Keratinocyte (primary cell): ENCODE results near the gene TADA2B.

Source experiments
- EZH2 ChIP-seq: IDR thresholded peaks from one replicate; pipeline ENCODE4 v1.6.1; 2012; ENCODE audit warnings: inconsistent platforms, mild to moderate bottlenecking, low read length, moderate library complexity
- TF ChIP-seq, protein P1 (sequence below), 3 experiments: IDR thresholded peaks in 1 of 3; conservative IDR thresholded peaks in 1 of 3; optimal IDR thresholded peaks in 1 of 3; 2 replicates in 2 of 3; 3 replicates in 1 of 3; pipeline versions ENCODE3 to v1.5.1; 2011; ENCODE audit warnings: low read length in 3 of 3, mild to moderate bottlenecking in 3 of 3, moderate library complexity in 2 of 3, control low read depth in 1 of 3, inconsistent platforms in 1 of 3; ENCODE audit not compliant: insufficient read depth in 2 of 3; ENCODE audit errors: extremely low read depth in 1 of 3

DNA sequence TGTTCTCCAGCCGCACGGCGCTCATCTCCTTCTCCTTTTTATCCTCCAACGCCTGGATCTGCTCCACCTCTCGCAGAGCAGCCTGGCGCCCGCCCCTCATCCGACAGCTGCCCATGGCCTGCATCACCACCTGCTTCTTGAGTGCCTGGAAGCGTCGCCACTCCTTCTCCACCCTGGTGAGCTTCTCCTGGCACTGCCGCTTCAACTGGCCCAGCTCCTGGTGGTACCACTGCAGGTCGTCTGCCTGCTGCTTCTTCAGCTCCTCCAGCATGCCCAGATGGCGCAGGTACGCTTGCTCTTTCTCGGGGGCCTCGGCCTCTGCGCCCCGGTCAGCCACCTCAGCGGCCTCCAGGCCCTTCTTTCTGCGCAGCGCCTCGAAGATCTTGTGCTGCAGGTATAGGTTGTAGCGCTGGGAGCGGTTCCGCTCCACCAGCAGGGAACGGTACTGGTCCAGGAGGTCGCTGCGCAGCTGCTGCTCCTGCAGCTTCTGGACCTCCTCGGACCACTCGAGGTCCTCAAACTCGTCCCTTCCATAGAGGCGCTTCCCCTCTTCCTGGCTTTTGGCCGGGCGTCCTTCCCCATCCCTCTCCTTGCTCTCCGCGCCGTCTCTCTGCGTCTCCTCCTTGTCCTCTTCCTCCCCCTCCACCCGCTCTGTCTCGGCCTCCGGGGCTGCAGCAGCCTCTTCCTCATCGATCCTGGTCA, 1.2 kb upstream of the TADA2B start:
- TF ChIP-seq, protein P1, sequence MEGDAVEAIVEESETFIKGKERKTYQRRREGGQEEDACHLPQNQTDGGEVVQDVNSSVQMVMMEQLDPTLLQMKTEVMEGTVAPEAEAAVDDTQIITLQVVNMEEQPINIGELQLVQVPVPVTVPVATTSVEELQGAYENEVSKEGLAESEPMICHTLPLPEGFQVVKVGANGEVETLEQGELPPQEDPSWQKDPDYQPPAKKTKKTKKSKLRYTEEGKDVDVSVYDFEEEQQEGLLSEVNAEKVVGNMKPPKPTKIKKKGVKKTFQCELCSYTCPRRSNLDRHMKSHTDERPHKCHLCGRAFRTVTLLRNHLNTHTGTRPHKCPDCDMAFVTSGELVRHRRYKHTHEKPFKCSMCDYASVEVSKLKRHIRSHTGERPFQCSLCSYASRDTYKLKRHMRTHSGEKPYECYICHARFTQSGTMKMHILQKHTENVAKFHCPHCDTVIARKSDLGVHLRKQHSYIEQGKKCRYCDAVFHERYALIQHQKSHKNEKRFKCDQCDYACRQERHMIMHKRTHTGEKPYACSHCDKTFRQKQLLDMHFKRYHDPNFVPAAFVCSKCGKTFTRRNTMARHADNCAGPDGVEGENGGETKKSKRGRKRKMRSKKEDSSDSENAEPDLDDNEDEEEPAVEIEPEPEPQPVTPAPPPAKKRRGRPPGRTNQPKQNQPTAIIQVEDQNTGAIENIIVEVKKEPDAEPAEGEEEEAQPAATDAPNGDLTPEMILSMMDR (optimal IDR thresholded peaks at IDR 0.05 in 1 of 3, IDR thresholded peaks at IDR 0.05 in 1 of 3, conservative IDR thresholded peaks at IDR 0.05 in 1 of 3; ENCODE audit: extremely low read depth in 1 of 3, insufficient read depth in 2 of 3, low read length in 3 of 3), result no peak
- TF ChIP-seq EZH2, result no peak
